NCI-H2107 treated with DMSO at 0.1 percent for 48 hours (cell line): Measurements from ENCODE around the gene DSTN.

Experiments
- DNase-seq: peaks from one replicate; lab custom pipeline; 2025; ENCODE audit not compliant: unreplicated experiment; lab: John Stamatoyannopoulos, UW

Gene DSTN

DNA sequence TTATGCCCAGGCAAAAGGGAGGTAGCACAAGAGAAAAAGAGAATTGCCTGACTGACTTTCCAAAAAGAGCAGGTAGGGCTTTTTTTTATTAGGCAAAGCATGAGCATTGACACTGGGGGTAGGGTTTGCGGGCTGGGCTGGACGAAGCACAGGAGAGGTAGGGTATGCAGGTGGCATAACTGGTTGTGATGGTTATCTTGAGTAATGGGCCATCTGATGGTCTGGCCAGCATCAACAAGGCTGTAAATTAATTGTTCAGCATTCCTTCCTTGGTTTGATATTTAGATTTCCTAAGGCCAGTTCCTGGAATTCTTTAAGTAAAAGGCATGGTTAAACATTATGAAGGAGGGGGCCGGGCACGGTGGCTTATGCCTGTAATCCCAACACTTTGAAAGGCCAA lies 24.7 kb upstream of the DSTN start:
- no peak for DNase-seq

- DNase-seq = no peak
Measured at GRCh38 chr20:17549131-17549530, 20.7 kb upstream of the DSTN start.

DNA sequence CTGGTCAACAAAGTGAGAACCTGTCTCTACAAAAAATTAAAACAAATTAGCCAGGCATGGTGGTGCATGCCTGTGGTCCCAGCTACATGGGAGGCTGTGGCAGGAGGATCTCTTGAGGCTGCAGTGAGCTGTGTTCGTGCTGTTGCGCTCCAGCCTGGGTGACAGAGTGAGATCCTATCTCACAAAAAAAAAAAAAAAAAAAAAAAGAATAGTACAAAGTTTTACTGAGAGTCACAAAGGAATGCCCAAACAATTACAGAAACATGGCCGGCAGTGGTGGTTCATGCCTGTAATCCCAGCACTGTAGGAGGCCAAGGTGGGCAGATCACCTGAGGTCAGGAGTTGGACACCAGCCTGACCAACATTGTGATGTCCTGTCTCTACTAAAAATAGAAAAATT lies 14.8 kb upstream of the DSTN start:
- DNase-seq = no peak

DNA sequence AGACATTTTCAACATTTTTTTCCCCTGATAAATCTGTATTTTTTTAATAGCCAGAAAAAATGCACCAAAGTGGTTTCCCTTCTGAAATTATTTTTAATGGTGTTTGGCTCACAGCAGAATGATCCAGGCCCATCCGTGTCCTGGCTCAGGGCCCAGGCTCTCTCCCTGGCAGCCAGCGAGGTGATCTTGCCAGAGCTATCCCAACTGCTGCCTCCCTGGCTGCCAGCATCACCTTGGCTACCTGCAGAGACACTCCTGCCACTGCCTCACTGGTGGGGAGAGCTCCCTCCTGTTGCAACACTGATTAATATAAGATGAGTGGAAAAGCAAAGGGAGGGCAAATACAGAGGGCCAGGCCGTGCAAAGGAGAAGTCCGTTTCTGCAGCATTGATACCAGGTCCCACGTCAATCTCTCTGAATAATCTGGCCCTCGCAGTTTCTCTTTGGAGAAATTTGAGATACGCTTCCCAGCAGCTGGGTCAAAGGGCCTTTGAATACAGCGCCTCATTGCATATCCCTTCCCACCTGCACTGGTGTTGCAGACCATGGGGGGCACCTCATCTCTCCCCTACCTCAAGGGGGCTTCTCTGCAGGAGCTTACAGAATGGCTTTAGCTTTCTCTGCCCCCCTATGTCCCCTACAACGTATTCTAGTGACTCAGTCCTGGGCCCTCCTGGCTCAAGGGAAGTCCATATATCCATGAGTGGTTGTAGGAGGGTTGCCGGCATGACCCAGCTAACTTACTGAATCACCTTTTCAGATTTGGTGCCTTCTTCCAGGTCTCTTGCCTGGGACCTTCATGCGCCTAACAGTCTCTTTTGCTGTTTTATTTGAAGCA lies 12.8 kb upstream of the DSTN start:
- DNase-seq = peak; percentile 13

GRCh38 chr20:17557675-17558006 lies 12.2 kb upstream of the DSTN start:
- DNase-seq = no peak

- DNase-seq = no peak
Measured at GRCh38 chr20:17558154-17558940, 11.5 kb upstream of the DSTN start.

GRCh38 chr20:17558941-17559304 lies 11.0 kb upstream of the DSTN start:
- no peak for DNase-seq

- DNase-seq = no peak
Measured at GRCh38 chr20:17559338-17559737, 10.5 kb upstream of the DSTN start.

- no peak for DNase-seq
Measured at GRCh38 chr20:17560344-17561074, 9.4 kb upstream of the DSTN start.

- DNase-seq = no peak
Measured at GRCh38 chr20:17562804-17563305, 7.0 kb upstream of the DSTN start.

DNA sequence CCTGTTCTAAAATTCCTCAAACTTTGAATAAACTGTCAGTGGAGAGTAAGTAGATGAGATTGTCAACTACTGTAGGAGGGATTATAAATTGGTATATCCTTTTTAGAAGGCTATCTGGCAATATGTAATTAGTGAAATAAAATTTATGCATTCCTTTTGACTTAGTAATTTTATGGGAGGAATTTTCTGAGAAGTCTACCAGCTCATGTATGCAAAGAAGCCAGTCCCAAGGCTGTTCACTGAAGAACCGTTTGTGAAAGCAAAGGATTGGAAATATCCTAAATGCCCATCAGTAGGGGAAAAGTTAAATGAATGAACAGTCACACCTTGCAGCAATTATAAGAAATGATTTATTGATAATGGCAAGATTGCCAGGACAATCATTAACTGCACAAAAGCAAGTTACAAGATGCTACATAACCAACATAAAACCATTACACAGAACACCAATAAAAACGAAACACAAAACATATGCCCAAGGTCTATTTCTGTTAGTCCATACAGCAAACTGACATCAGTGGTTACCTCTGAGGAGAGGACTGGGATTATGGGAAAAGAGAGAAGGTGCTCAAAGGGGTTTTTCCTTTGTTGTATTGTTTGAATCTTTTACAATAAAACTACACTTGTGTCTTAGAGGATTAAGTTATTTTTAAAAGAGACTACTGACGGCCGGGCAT lies 4.6 kb upstream of the DSTN start:
- DNase-seq = no peak

DNA sequence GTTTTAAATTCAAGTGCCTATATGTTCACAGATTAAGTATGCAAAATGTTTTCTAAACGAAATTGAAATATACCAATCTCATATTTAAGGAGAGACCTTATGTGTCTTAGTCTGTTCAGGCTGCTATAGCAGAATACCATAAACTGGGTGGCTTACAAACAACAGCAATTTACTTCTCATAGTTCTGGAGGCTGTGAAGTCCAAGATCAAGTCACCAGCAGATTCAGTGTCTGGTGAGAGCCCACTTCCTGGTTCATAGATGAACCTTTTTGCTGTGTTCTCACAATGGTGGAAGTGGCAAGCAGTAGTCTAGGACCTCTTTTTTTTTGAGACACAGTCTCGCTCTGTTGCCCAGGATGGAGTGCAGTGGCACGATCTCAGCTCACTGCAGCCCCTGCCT lies 3.5 kb upstream of the DSTN start:
- DNase-seq = no peak

DNA sequence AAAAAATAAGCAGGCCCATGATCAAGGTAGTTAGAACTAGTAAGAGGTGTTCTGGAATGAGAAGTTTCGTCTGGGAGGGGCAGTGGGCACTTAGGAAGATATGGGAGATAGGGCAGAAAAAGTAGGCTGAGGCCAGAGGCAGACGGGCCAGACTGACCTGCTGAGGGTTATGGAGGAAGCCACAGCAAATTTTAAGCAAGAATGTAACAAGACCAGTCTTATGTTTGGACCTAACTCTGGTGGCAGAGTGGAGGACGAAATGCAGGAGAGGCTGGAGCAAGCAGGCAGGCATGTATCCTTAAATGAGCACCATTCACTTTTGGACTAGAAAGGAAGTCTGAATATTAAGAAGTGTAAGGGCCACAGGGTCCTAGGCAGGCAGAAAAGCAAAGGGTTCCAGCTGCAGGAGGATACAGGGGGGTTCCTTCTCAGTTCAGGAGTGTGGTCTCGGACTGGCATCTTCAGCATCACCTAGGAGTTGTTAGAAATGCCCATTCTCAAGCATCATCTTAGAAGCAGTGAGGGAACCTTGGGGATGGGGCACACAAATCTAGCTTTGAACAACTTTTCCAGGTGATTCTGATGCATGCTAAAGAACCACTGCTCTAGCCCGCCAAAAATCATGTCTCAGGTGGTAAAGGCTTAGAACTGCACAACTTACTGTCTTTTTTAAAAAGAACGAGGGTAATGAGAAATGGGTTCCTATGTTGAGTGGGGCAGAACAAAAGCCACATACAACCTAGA lies 1.7 kb upstream of the DSTN start:
- no peak for DNase-seq

- no peak for DNase-seq
Measured at GRCh38 chr20:17568972-17569521, 828 bp upstream of the DSTN start.

DNA sequence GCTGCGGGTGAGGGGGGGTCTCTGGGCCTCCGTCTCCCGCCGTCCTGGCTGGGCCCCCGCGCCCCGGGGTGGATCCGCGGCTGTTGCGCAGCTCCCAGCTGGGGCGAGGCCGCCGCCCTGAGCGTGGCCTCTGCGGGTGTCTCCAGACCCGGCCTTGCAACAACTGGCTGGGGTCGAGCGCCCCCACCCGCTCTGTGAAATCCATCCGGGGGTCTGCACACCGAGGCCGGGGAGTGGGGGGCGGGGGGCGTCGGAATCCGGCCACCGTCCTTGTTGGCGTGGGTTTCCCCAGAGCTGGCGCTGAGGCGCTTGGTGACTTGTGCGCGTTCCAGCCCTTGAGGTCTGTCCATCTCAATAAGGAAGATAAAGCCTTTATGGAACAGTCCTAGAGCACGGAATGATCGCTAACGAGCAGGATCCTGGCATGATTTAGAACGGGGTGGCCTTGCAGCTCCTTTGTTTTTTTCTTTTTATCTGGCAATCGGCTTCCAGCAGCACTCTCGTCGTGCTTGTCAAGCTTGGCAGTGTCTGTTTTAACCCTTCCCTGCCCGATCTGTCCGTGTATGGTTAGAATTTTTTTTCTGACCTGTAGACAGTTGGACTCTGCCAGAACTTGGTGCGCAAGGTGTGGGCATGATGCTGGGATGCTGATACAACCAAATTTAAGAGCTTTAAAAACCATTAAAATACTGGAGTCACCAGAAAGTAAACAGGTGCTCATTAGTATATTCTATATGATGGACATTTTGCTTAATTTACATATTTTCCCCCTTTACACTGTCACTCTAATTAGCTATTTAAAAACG lies 675 bp downstream of the DSTN start:
- DNase-seq = no peak

- no peak for DNase-seq
Measured at GRCh38 chr20:17571153-17571527, 1.3 kb downstream of the DSTN start.

DNA sequence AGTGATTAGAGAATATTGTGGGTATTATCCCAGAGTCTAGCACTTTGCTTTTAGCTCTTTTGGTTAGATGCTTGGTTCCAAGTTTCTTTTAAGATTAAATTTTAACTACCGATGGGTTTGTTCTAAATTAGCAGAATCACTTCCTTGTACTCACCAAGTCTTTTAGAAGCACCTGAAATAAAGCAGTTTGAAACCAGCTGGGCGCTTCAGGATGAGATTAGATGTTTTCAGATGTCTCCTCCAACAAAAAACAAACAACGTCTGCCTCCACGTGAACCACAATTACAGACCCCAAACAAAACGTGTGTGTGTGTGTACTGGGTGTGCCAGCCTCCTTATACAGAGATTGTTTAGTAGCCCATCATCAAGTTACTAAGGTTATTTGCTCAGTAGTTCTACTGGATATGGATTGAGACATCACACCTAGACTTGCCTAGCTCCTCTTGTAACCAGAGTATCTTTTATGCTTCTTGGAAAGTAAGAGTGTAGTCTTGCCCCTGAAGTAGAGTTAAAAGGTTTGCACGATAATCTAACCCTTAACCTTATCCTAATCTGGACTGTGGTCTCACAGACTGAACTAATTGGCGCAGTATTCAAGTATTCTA lies 2.3 kb downstream of the DSTN start:
- DNase-seq = no peak

DNA sequence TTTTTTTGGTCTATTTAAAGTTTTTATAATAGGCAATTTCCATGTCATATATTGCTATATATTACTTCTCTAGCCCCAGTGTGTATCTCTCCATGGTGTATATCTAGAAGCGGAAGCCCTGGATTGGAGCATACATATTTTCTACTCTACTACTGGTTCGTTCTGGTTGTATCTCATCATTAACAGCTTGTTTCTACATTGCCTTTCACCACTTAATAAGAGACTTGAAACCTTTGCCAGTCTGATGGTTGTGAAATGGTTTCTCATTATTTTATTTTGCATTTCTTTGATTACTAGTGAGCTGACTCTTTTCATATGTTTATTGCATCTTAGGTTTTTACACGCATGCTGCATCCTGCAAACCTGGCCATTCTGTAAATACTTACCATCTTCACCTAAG lies 3.6 kb downstream of the DSTN start:
- DNase-seq = no peak

DNA sequence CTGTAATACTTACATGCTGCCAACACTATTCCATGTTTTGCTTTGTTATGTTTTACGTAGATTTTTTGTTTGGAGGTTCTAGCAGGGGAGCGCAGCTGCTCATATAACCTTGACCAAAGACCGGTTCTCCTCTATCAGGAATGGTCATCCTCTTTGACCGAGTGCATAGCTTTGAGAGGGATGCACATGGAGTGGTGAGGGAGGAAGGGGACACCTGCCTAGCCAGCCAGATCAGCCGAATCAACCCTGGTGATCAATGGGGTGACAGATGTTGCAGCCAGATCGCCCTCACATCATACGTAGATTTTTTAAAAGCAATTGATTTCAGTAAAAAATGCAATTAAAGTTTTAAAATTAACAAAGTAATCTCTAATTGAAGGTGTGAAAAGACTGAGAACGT lies 6.3 kb downstream of the DSTN start:
- no peak for DNase-seq
